ENCODE results near the gene GDPD3. TPM values are rescaled to one million over a fixed set of nuclear protein-coding genes. Genes with fewer than 3 reads are reported as not detected.
A peak's percentile ranks its signal among the peaks of the same experiment; 100 is the strongest.

The GDPD3 gene
- total and polyA plus RNA-seq, 9 of the 15 experiments (the other 6 are each of a cell fraction or from before 2014, with no cell fraction given): 0.47 to 3.9 (median 1.1) TPM

- no peak for TF ChIP-seq PREB (CRISPR knock-in tag; IDR thresholded peaks at IDR 0.05)
- no peak for TF ChIP-seq CREB5 (CRISPR knock-in tag; IDR thresholded peaks at IDR 0.05)
- no peak for TF ChIP-seq TSHZ1 (CRISPR knock-in tag; IDR thresholded peaks at IDR 0.05)
- TF ChIP-seq ZBTB9 (CRISPR knock-in tag; IDR thresholded peaks at IDR 0.05): no peak
- TF ChIP-seq CHD4 (IDR thresholded peaks at IDR 0.05; ENCODE audit: insufficient read depth, insufficient replicate concordance, low read depth, low read length, poor library complexity, severe bottlenecking): no peak
- peak in 1 of 2 experiments; percentile 51; a peak in 1 of 4 replicates for TF ChIP-seq SRF (CRISPR knock-in tag; IDR thresholded peaks at IDR 0.05)
- TF ChIP-seq CEBPG (CRISPR knock-in tag; IDR thresholded peaks at IDR 0.05): no peak
- no peak for TF ChIP-seq CEBPG (tag; conservative IDR thresholded peaks at IDR 0.05 in 1 of 2, IDR thresholded peaks at IDR 0.05 in 1 of 2)
- no peak for TF ChIP-seq FOXK2 (conservative IDR thresholded peaks at IDR 0.05 in 1 of 2, IDR thresholded peaks at IDR 0.05 in 1 of 2; ENCODE audit: low read depth in 2 of 2)
- TF ChIP-seq RAD51 (IDR thresholded peaks at IDR 0.05; ENCODE audit: borderline replicate concordance, low read depth): peak; percentile 88
- TF ChIP-seq ZBTB1 (CRISPR knock-in tag; IDR thresholded peaks at IDR 0.05; ENCODE audit: borderline replicate concordance, low read depth): no peak
- TF ChIP-seq SAFB (IDR thresholded peaks at IDR 0.05; ENCODE audit: borderline replicate concordance, low read depth, low read length): no peak
- TF ChIP-seq CBX2 (IDR thresholded peaks at IDR 0.05; ENCODE audit: insufficient read depth, low read length, poor library complexity, severe bottlenecking): no peak
- TF ChIP-seq DEAF1 (CRISPR knock-in tag; IDR thresholded peaks at IDR 0.05): no peak
These were observed 49.2 kb downstream of the GDPD3 start (continued) for GRCh38 chr16:30063893-30064728.

All from K562 (cell line).